Inferior parietal cortex (tissue), 1 donor: ENCODE data around the gene TNNT3.
"Not testable (repeated sequence)": the region's sequence is repeated elsewhere in the genome, so short reads cannot be mapped to it uniquely, and the experiment has no call there.

Experiments
- DNase-seq: peaks from one replicate; pipeline ENCODE4 v3.0.0-alpha.2; 2016; ENCODE audit errors: extremely low spot score

TNNT3 gene

GRCh38 chr11:1935156-1936071 is 15.9 kb downstream of the TNNT3 start:
- DNase-seq = no peak

GRCh38 chr11:1936072-1936780 is 16.7 kb downstream of the TNNT3 start:
- DNase-seq = no peak

- DNase-seq = no peak
Measured at GRCh38 chr11:1936781-1937615, 17.5 kb downstream of the TNNT3 start.

GRCh38 chr11:1937616-1938342 is 18.3 kb downstream of the TNNT3 start:
- no peak for DNase-seq

GRCh38 chr11:1938343-1939005 is 19.0 kb downstream of the TNNT3 start:
- no peak for DNase-seq

- no peak for DNase-seq
Measured at GRCh38 chr11:1939006-1939625, 19.6 kb downstream of the TNNT3 start.

- not testable (repeated sequence) for DNase-seq
Measured at GRCh38 chr11:1939788-1940187, 20.3 kb downstream of the TNNT3 start.

GRCh38 chr11:1942558-1943260 is 23.2 kb downstream of the TNNT3 start:
- no peak for DNase-seq

GRCh38 chr11:1943576-1943975 is 24.1 kb downstream of the TNNT3 start:
- DNase-seq = no peak

- no peak for DNase-seq
Measured at GRCh38 chr11:1943977-1944376, 24.5 kb downstream of the TNNT3 start.

- no peak for DNase-seq
Measured at GRCh38 chr11:1946812-1947484, 27.4 kb downstream of the TNNT3 start, which contains the start of gene MRPL23. Gene MRPL23, plus strand, starts transcription at chr11:1947332. Its CDS starts 31 bp downstream, at chr11:1947363.

GRCh38 chr11:1947592-1948237 is 28.2 kb downstream of the TNNT3 start:
- DNase-seq = no peak

GRCh38 chr11:1948389-1948788 is 28.9 kb downstream of the TNNT3 start:
- no peak for DNase-seq

GRCh38 chr11:1949302-1949701 is 29.8 kb downstream of the TNNT3 start:
- DNase-seq = no peak

- no peak for DNase-seq
Measured at GRCh38 chr11:1949922-1950321, 30.4 kb downstream of the TNNT3 start.

GRCh38 chr11:1952806-1953482 is 33.4 kb downstream of the TNNT3 start:
- DNase-seq = no peak

GRCh38 chr11:1953489-1954266 is 34.2 kb downstream of the TNNT3 start:
- no peak for DNase-seq
